Panc1 (cell line): ENCODE results near the gene GABRE. TPM values are rescaled to one million over a fixed set of nuclear protein-coding genes. Genes with fewer than 3 reads are reported as not detected.

Experiments used
- ATAC-seq: fragments of 200-7000 bp; cut with Tn5 transposase; 2 replicates; pipeline ENCODE4 v1.9.1; 2020; ENCODE audit warnings: mild to moderate bottlenecking, moderate library complexity
- BruUV-seq: library from RNA; stranded (reverse); fragments of 400-500 nt; replicated peaks from 2 replicates; lab custom pipeline; 2021; lab: Mats Ljungman, UMichigan
- CTCF ChIA-PET: fragments of 300-600 bp; sonication (Branson Sonifier 250); formaldehyde crosslinking; loops from one replicate; lab custom pipeline; 2022; ENCODE audit warnings: antibody characterized with exemption; lab: Charles Lee
- POLR2A ChIA-PET: fragments of 300-600 bp; sonication (Branson Sonifier 250); formaldehyde crosslinking; loops from one replicate; lab custom pipeline; 2022; ENCODE audit warnings: antibody characterized with exemption; lab: Charles Lee
- DNase-seq: peaks from one replicate; pipeline ENCODE4 v3.0.0-alpha.2; 2010; ENCODE audit warnings: low read depth, low spot score
- H3K27ac ChIP-seq: 2 replicates; pipeline ENCODE4 v1.5.1; 2011; ENCODE audit warnings: mild to moderate bottlenecking, low read length, inconsistent platforms
- H3K27me3 ChIP-seq: fragments of 200-500 bp; sonication (Bioruptor generic); 2 replicates; pipeline ENCODE4 v1.6.0; 2014; ENCODE audit warnings: low read length, inconsistent platforms; ENCODE audit not compliant: control insufficient read depth, insufficient read depth
- H3K36me3 ChIP-seq: fragments of 200-500 bp; sonication (Bioruptor generic); 2 replicates; pipeline ENCODE4 v1.5.1; 2014; ENCODE audit warnings: inconsistent platforms, mild to moderate bottlenecking, low read length, moderate library complexity; ENCODE audit not compliant: control insufficient read depth, insufficient read depth
- H3K4me1 ChIP-seq: 2 replicates; pipeline ENCODE4 v1.5.1; 2011; ENCODE audit warnings: inconsistent platforms, mild to moderate bottlenecking, low read length, moderate library complexity; ENCODE audit not compliant: control insufficient read depth, insufficient read depth
- H3K4me3 ChIP-seq, 2 experiments: 2 replicates each; pipeline ENCODE4 v1.5.1; 2011 to 2012; ENCODE audit warnings: low read depth in 2 of 2, low read length in 2 of 2, mild to moderate bottlenecking in 2 of 2, inconsistent platforms in 1 of 2, moderate library complexity in 1 of 2
- H3K9me3 ChIP-seq: fragments of 200-500 bp; sonication (Bioruptor generic); 2 replicates; pipeline ENCODE4 v1.5.1; 2014; ENCODE audit warnings: low read depth, mild to moderate bottlenecking, inconsistent platforms, low read length, moderate library complexity; ENCODE audit not compliant: control insufficient read depth, insufficient read depth
- POLR2AphosphoS5 ChIP-seq: IDR thresholded peaks from 2 replicates; pipeline ENCODE4 v1.6.1; 2012; ENCODE audit warnings: mild to moderate bottlenecking, low read depth, low read length, moderate library complexity
- SIN3A ChIP-seq: IDR thresholded peaks from 2 replicates; pipeline ENCODE4 v1.6.1; 2012; ENCODE audit warnings: low read depth, mild to moderate bottlenecking, low read length, moderate library complexity, borderline replicate concordance; ENCODE audit not compliant: insufficient read depth
- TCF7L2 ChIP-seq: IDR thresholded peaks from 2 replicates; pipeline ENCODE4 v1.6.1; 2011; ENCODE audit warnings: mild to moderate bottlenecking, low read depth, low read length, inconsistent platforms
- in situ Hi-C: cut with HindIII; loops from 2 replicates; pipeline ENCODE4 v1.10.0; 2016; ENCODE audit warnings: low sequenced_read_pairs, low pct_unique_long_range_greater_than_20kb
- intact Hi-C: fragments of 100-400 bp; cut with micrococcal nuclease; formaldehyde crosslinking; loops from one replicate; pipeline ENCODE4 v1.10.0; 2022; ENCODE audit not compliant: unreplicated experiment
- total RNA-seq: library from RNA; stranded (reverse); gene quantifications from one replicate; pipeline ENCODE4 v1.2.1, GENCODE V29; 2021; ENCODE audit not compliant: unreplicated experiment
- TF ChIP-seq, protein P1 (sequence below), 2 experiments: IDR thresholded peaks; 2 replicates each; pipeline ENCODE4 v1.6.1; 2011 to 2012; ENCODE audit warnings: low read depth in 2 of 2, control low read depth in 1 of 2, low read length in 1 of 2, mild to moderate bottlenecking in 1 of 2, moderate library complexity in 1 of 2; ENCODE audit not compliant: insufficient read depth in 1 of 2
- TF ChIP-seq, protein P2 (sequence below): fragments of 450-650 bp; IDR thresholded peaks from 2 replicates; pipeline ENCODE4 v1.5.1; 2017; ENCODE audit warnings: mild to moderate bottlenecking

GABRE gene
- total RNA-seq, 1 experiment from 2014 or later, result 0.18 TPM

DNA sequence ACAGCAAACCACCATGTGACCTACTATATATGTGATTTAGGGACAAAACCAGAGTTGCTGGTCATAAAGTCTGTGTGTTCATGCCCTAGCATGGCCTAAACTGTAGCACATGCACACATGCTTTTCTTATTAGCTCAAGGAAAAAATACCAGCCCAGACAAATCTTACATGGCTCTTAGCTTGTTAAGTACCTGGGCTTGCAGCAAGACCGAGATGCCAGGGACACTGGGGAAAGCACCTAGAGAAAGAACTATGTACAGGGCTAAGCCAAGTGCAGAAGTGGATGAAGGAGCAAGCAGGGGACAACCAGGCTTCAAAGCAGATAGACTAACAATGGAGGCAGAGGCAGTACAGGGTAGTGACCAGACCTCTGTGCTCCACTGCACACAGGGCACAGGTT, 3.4 kb upstream of the GABRE start:
- TF ChIP-seq, protein P1, sequence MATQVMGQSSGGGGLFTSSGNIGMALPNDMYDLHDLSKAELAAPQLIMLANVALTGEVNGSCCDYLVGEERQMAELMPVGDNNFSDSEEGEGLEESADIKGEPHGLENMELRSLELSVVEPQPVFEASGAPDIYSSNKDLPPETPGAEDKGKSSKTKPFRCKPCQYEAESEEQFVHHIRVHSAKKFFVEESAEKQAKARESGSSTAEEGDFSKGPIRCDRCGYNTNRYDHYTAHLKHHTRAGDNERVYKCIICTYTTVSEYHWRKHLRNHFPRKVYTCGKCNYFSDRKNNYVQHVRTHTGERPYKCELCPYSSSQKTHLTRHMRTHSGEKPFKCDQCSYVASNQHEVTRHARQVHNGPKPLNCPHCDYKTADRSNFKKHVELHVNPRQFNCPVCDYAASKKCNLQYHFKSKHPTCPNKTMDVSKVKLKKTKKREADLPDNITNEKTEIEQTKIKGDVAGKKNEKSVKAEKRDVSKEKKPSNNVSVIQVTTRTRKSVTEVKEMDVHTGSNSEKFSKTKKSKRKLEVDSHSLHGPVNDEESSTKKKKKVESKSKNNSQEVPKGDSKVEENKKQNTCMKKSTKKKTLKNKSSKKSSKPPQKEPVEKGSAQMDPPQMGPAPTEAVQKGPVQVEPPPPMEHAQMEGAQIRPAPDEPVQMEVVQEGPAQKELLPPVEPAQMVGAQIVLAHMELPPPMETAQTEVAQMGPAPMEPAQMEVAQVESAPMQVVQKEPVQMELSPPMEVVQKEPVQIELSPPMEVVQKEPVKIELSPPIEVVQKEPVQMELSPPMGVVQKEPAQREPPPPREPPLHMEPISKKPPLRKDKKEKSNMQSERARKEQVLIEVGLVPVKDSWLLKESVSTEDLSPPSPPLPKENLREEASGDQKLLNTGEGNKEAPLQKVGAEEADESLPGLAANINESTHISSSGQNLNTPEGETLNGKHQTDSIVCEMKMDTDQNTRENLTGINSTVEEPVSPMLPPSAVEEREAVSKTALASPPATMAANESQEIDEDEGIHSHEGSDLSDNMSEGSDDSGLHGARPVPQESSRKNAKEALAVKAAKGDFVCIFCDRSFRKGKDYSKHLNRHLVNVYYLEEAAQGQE (IDR thresholded peaks at IDR 0.05; ENCODE audit: insufficient read depth in 1 of 2, low read depth in 2 of 2, low read length in 1 of 2), result no peak
- TF ChIP-seq POLR2AphosphoS5 (no peak), TCF7L2 (no peak), SIN3A (no peak)
- TF ChIP-seq, protein P2, sequence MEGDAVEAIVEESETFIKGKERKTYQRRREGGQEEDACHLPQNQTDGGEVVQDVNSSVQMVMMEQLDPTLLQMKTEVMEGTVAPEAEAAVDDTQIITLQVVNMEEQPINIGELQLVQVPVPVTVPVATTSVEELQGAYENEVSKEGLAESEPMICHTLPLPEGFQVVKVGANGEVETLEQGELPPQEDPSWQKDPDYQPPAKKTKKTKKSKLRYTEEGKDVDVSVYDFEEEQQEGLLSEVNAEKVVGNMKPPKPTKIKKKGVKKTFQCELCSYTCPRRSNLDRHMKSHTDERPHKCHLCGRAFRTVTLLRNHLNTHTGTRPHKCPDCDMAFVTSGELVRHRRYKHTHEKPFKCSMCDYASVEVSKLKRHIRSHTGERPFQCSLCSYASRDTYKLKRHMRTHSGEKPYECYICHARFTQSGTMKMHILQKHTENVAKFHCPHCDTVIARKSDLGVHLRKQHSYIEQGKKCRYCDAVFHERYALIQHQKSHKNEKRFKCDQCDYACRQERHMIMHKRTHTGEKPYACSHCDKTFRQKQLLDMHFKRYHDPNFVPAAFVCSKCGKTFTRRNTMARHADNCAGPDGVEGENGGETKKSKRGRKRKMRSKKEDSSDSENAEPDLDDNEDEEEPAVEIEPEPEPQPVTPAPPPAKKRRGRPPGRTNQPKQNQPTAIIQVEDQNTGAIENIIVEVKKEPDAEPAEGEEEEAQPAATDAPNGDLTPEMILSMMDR, result no peak
- Histone ChIP-seq H3K9me3 (no peaks in the 10 kb centered on the region), H3K27me3 (no peaks in the 10 kb centered on the region), H3K4me1 (no peaks in the 10 kb centered on the region), H3K4me3 (no peak overlapping the region), H3K36me3 (no peaks in the 10 kb centered on the region), H3K27ac (no peak overlapping the region)
- intact Hi-C loops, result no loop called here
- DNase-seq, result no peak
- in situ Hi-C loops, result no loop called here
- ChIA-PET POLR2A (no interaction called here), CTCF (no interaction called here)
- no TSS peak for BruUV-seq
- no peak for ATAC-seq

DNA sequence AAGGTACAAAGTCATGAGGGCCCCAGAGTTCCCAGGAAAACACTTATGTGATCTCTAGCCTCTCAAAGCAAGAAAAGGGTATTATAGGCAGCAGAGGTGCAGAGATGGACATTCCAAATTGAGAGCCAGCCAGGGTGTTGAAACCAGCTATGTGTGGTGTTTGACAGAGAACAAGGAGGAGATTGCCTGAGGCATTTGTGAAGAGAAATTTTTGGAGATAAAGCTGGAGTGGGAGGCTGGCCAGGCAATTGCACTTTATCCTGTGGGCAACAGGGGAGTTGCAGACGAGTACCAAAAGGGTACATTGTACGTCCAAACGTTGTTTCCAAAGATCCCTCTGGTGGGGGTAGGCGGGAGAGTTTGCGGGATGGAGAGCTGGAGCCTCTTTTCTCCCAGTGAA, 2.5 kb upstream of the GABRE start:
- no peaks in the 10 kb centered on the region for H3K36me3 ChIP-seq
- no peaks in the 10 kb centered on the region for H3K4me1 ChIP-seq
- no peaks in the 10 kb centered on the region for H3K9me3 ChIP-seq
- ChIA-PET POLR2A (no interaction called here), CTCF (interaction anchor here (0.7 kb wide), 1 partner anchor 76 kb away, joined by 3 read pairs; no protein-coding TSS in a partner anchor)
- ATAC-seq (no peak), DNase-seq (no peak)
- TF ChIP-seq POLR2AphosphoS5 (no peak), TCF7L2 (no peak), SIN3A (no peak)
- TF ChIP-seq, protein P2, result no peak
- TF ChIP-seq, protein P1 (IDR thresholded peaks at IDR 0.05; ENCODE audit: insufficient read depth in 1 of 2, low read depth in 2 of 2, low read length in 1 of 2), result no peak
- H3K27ac ChIP-seq, result no peak overlapping the region
- in situ Hi-C loops, result no loop called here
- H3K4me3 ChIP-seq, result no peak overlapping the region
- BruUV-seq, result no TSS peak
- H3K27me3 ChIP-seq, result no peaks in the 10 kb centered on the region
- intact Hi-C loops, result no loop called here
